Adrenal gland (tissue), 5 donors: Measurements from ENCODE around the gene IFNL1.
"Not testable (repeated sequence)": the region's sequence is repeated elsewhere in the genome, so short reads cannot be mapped to it uniquely, and the experiment has no call there.

ENCODE experiments used
- CTCF ChIP-seq, 6 experiments: fragments of 450-650 bp in 4 of 6; fragments of 200-600 bp in 2 of 6; sonication (generic) in 1 of 6; IDR thresholded peaks; 1 replicate in 5 of 6; 2 replicates in 1 of 6; pipeline versions ENCODE4 v1.5.1 to v1.8.0; 2016 to 2021; ENCODE audit warnings: antibody characterized with exemption in 6 of 6, mild to moderate bottlenecking in 2 of 6, moderate library complexity in 1 of 6
- POLR2A ChIP-seq, 2 donors: fragments of 450-650 bp; IDR thresholded peaks; one replicate each; pipeline ENCODE4 v1.6.1; 2017; ENCODE audit warnings: antibody characterized with exemption in 2 of 2, mild to moderate bottlenecking in 2 of 2, moderate library complexity in 1 of 2
- donor health status: DM: no; HTN: no; CAD: no.

GRCh38 chr19:39269369-39269768, 26.8 kb upstream of the IFNL1 start:
- not testable (repeated sequence) for TF ChIP-seq CTCF, POLR2A (IDR thresholded peaks at IDR 0.05)
